Aorta (tissue), 4 donors: ENCODE data around the gene EPS8L2. TPM values are rescaled to one million over a fixed set of nuclear protein-coding genes. Genes with fewer than 3 reads are reported as not detected.

Experiments
- polyA plus RNA-seq, 2 donors: library from polyadenylated mRNA; stranded (reverse); fragments of 200-250 nt; gene quantifications; one replicate each; pipeline ENCODE4 v1.2.3, GENCODE V29; 2013
- total RNA-seq, 2 donors: library from RNA; stranded (reverse); fragmentation: NEBNext Ultra II Directional; extraction: Animal tissue kit (Norgen Biotek cat#: 25700); gene quantifications; one replicate each; pipeline ENCODE4 v1.2.1, GENCODE V29; 2021
- donor health status: healthy with polysubstance abuse.
- donor health status: Bipolar disorder and iron deficiency.
- donor health status: DM: no; HTN: no; CAD: no.
- donor health status: DM: yes; HTN: yes; CAD: no.

The EPS8L2 gene
- total and polyA plus RNA-seq, 4 donors, result 41.0 to 102 (median 54.8) TPM

Other genes starting within 250 kb of the EPS8L2 start
- gene RNH1, start 199.0 kb upstream of the EPS8L2 start, total RNA-seq, result 100 to 1,000 TPM; 146 to 184 TPM
- 100 to 1,000 TPM; 125 to 224 TPM for gene RNH1, start 199.0 kb upstream of the EPS8L2 start, polyA plus RNA-seq
- 10 to 100 TPM; 35.9 to 44.9 TPM for gene HRAS, start 170.7 kb upstream of the EPS8L2 start, total RNA-seq
- gene HRAS, start 170.7 kb upstream of the EPS8L2 start, polyA plus RNA-seq, result 100 to 1,000 TPM in 1 of 2 donors, 10 to 100 TPM in 1; 75.9 to 142 TPM
- gene LRRC56, start 168.7 kb upstream of the EPS8L2 start, total RNA-seq, result 1 to 10 TPM; 1.0 to 1.3 TPM
- 1 to 10 TPM in 1 of 2 donors, under 1 TPM in 1; 0.25 to 1.5 TPM for gene LRRC56, start 168.7 kb upstream of the EPS8L2 start, polyA plus RNA-seq
- 1 to 10 TPM; 1.4 to 1.9 TPM for gene LMNTD2, start 145.5 kb upstream of the EPS8L2 start, total RNA-seq
- gene LMNTD2, start 145.5 kb upstream of the EPS8L2 start, polyA plus RNA-seq, result 1 to 10 TPM; 1.7 to 1.9 TPM
- 1 to 10 TPM; 5.6 to 8.5 TPM for gene RASSF7, start 145.3 kb upstream of the EPS8L2 start, total RNA-seq
- gene RASSF7, start 145.3 kb upstream of the EPS8L2 start, polyA plus RNA-seq, result 1 to 10 TPM; 8.4 to 9.9 TPM
- 10 to 100 TPM; 26.6 to 32.4 TPM for gene PHRF1, start 129.8 kb upstream of the EPS8L2 start, total RNA-seq
- 10 to 100 TPM in 1 of 2 donors, 1 to 10 TPM in 1; 7.6 to 18.1 TPM for gene PHRF1, start 129.8 kb upstream of the EPS8L2 start, polyA plus RNA-seq
- gene IRF7, start 90.3 kb upstream of the EPS8L2 start, total RNA-seq, result 10 to 100 TPM; 23.3 to 30.9 TPM
- 10 to 100 TPM; 13.4 to 29.3 TPM for gene IRF7, start 90.3 kb upstream of the EPS8L2 start, polyA plus RNA-seq
- not detected for gene CDHR5, start 81.3 kb upstream of the EPS8L2 start, total RNA-seq
- gene CDHR5, start 81.3 kb upstream of the EPS8L2 start, polyA plus RNA-seq, result 10 to 100 TPM in 1 of 2 donors, under 1 TPM in 1; 0.79 to 39.8 TPM
- gene SCT, start 79.0 kb upstream of the EPS8L2 start, total RNA-seq, result not detected
- gene SCT, start 79.0 kb upstream of the EPS8L2 start, polyA plus RNA-seq, result not detected
- 1 to 10 TPM; 1.3 to 2.1 TPM for gene DRD4, start 69.0 kb upstream of the EPS8L2 start, total RNA-seq
- gene DRD4, start 69.0 kb upstream of the EPS8L2 start, polyA plus RNA-seq, result 1 to 10 TPM in 1 of 2 donors, not detected in 1; 3.4 TPM
- 10 to 100 TPM; 32.2 to 59.5 TPM for gene DEAF1, start 11.0 kb upstream of the EPS8L2 start, total RNA-seq
- gene DEAF1, start 11.0 kb upstream of the EPS8L2 start, polyA plus RNA-seq, result 10 to 100 TPM; 15.7 to 53.0 TPM
- gene TMEM80, start 10.4 kb upstream of the EPS8L2 start, total RNA-seq, result 10 to 100 TPM; 15.6 to 23.0 TPM
- 10 to 100 TPM in 1 of 2 donors, 1 to 10 TPM in 1; 8.4 to 31.2 TPM for gene TMEM80, start 10.4 kb upstream of the EPS8L2 start, polyA plus RNA-seq
- 100 to 1,000 TPM; 113 to 130 TPM for gene TALDO1, start 41.2 kb downstream of the EPS8L2 start, total RNA-seq
- 100 to 1,000 TPM; 122 to 187 TPM for gene TALDO1, start 41.2 kb downstream of the EPS8L2 start, polyA plus RNA-seq
- gene GATD1, start 71.3 kb downstream of the EPS8L2 start, total RNA-seq, result 10 to 100 TPM; 36.1 to 52.7 TPM
- 10 to 100 TPM in 1 of 2 donors, 1 to 10 TPM in 1; 9.6 to 32.5 TPM for gene GATD1, start 71.3 kb downstream of the EPS8L2 start, polyA plus RNA-seq
- not detected for gene CEND1, start 83.9 kb downstream of the EPS8L2 start, total RNA-seq
- gene CEND1, start 83.9 kb downstream of the EPS8L2 start, polyA plus RNA-seq, result under 1 TPM in 1 of 2 donors, not detected in 1; 0.10 TPM
- 10 to 100 TPM; 10.1 to 12.9 TPM for gene SLC25A22, start 92.0 kb downstream of the EPS8L2 start, total RNA-seq
- gene SLC25A22, start 92.0 kb downstream of the EPS8L2 start, polyA plus RNA-seq, result 1 to 10 TPM; 3.2 to 5.6 TPM
- gene PIDD1, start 99.0 kb downstream of the EPS8L2 start, total RNA-seq, result 10 to 100 TPM in 1 of 2 donors, 1 to 10 TPM in 1; 8.5 to 14.7 TPM
- 10 to 100 TPM; 15.3 to 71.4 TPM for gene PIDD1, start 99.0 kb downstream of the EPS8L2 start, polyA plus RNA-seq
- 1,000 to 10,000 TPM; 1,300 to 1,387 TPM for gene RPLP2, start 103.7 kb downstream of the EPS8L2 start, total RNA-seq
- 1,000 to 10,000 TPM; 1,256 to 1,452 TPM for gene RPLP2, start 103.7 kb downstream of the EPS8L2 start, polyA plus RNA-seq
- 100 to 1,000 TPM; 116 to 121 TPM for gene PNPLA2, start 112.7 kb downstream of the EPS8L2 start, total RNA-seq
- gene PNPLA2, start 112.7 kb downstream of the EPS8L2 start, polyA plus RNA-seq, result 100 to 1,000 TPM in 1 of 2 donors, 10 to 100 TPM in 1; 33.7 to 240 TPM
- gene CRACR2B, start 121.7 kb downstream of the EPS8L2 start, total RNA-seq, result 10 to 100 TPM in 1 of 2 donors, 1 to 10 TPM in 1; 2.2 to 10.0 TPM
- gene CRACR2B, start 121.7 kb downstream of the EPS8L2 start, polyA plus RNA-seq, result 10 to 100 TPM in 1 of 2 donors, 1 to 10 TPM in 1; 4.8 to 10.5 TPM
- 100 to 1,000 TPM; 620 to 681 TPM for gene CD151, start 126.7 kb downstream of the EPS8L2 start, total RNA-seq
- gene CD151, start 126.7 kb downstream of the EPS8L2 start, polyA plus RNA-seq, result 1,000 to 10,000 TPM in 1 of 2 donors, 100 to 1,000 TPM in 1; 860 to 1,186 TPM
- 10 to 100 TPM; 57.5 to 69.2 TPM for gene POLR2L, start 136.3 kb downstream of the EPS8L2 start, total RNA-seq
- 100 to 1,000 TPM; 140 to 152 TPM for gene POLR2L, start 136.3 kb downstream of the EPS8L2 start, polyA plus RNA-seq
- 10 to 100 TPM; 42.9 to 95.1 TPM for gene TSPAN4, start 136.6 kb downstream of the EPS8L2 start, total RNA-seq
- gene TSPAN4, start 136.6 kb downstream of the EPS8L2 start, polyA plus RNA-seq, result 10 to 100 TPM; 28.4 to 79.1 TPM
- gene CHID1, start 204.6 kb downstream of the EPS8L2 start, total RNA-seq, result 10 to 100 TPM; 55.4 to 77.4 TPM
- gene CHID1, start 204.6 kb downstream of the EPS8L2 start, polyA plus RNA-seq, result 10 to 100 TPM; 29.6 to 60.3 TPM
- gene AP2A2, start 219.6 kb downstream of the EPS8L2 start, total RNA-seq, result 100 to 1,000 TPM in 1 of 2 donors, 10 to 100 TPM in 1; 93.3 to 147 TPM
- gene AP2A2, start 219.6 kb downstream of the EPS8L2 start, polyA plus RNA-seq, result 10 to 100 TPM; 14.0 to 47.3 TPM